ENCODE data around the gene NPHP1. TPM values are rescaled to one million over a fixed set of nuclear protein-coding genes. Genes with fewer than 3 reads are reported as not detected.
"Not testable (repeated sequence)": the region's sequence is repeated elsewhere in the genome, so short reads cannot be mapped to it uniquely, and the experiment has no call there.

Gene NPHP1
- not detected for total RNA-seq

GRCh38 chr2:110204408-110205385 is at the start of gene NPHP1:
Gene NPHP1 (minus strand): TSS chr2:110205013. CDS start chr2:110204968, 45 bp downstream.
- DNase-seq, result peak; percentile 74

DNA sequence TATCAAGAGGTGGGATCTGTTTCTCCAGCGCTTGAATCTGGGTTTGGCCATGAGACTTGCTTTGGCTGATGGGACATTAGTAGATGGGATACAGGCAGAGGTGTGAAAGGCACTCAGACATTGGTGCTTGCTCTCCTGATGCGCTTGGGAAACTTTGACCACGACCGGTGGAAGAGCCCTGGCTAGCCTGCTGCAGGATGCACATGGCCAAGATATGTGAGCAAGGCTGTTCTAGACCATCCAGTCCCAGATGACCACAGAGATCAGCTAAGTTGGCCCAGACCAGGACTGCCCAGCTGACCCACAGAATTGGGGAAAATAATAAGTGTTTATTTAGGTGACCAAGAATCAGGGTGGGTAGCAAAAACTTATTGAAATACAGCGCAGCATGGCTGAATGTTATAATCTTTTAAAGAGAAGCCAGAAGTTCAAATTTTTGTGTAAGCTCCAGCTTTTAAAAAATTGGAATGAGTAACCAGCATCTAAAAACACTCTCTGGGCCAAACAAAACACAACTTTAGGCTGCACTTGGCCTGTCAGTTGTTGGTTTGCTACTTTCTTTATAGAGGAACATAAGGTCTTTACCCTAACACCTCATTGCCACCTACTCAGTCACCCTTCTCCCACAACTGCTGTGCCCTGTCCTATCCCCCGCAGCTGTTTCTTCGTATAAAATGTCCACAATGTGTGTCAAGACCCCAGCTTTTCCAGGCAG is 43.4 kb upstream of the NPHP1 start:
- not testable (repeated sequence) for DNase-seq

GRCh38 chr2:110245488-110246435 is 40.9 kb upstream of the NPHP1 start:
- not testable (repeated sequence) for DNase-seq

GRCh38 chr2:110243283-110243682 is 38.5 kb upstream of the NPHP1 start:
- not testable (repeated sequence) for DNase-seq

GRCh38 chr2:110234514-110234913 is 29.7 kb upstream of the NPHP1 start:
- not testable (repeated sequence) for DNase-seq

- DNase-seq, result not testable (repeated sequence)
Observed at GRCh38 chr2:110229886-110230285, 25.1 kb upstream of the NPHP1 start.

- not testable (repeated sequence) for DNase-seq
Observed at GRCh38 chr2:110222626-110223025, 17.8 kb upstream of the NPHP1 start.

DNA sequence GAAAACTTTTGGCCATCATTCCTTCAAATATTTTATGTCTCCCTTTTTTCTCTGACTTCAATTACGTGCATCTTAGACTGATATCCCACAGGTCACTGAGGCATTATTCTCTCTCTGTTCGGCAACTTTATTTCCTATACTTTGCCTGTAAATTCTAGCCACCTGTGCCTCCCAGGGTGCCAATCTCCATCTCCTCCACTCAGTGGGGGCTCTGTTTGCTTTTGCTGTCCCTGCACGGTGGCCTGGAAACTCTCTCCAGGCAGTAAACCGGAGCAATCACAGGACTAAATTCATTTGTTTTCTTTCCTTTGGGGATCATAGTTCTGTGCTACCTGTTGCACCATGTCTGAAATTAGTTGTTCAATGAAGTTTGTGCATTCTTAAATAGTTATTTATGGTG is 17.1 kb upstream of the NPHP1 start:
- no peak for DNase-seq

DNA sequence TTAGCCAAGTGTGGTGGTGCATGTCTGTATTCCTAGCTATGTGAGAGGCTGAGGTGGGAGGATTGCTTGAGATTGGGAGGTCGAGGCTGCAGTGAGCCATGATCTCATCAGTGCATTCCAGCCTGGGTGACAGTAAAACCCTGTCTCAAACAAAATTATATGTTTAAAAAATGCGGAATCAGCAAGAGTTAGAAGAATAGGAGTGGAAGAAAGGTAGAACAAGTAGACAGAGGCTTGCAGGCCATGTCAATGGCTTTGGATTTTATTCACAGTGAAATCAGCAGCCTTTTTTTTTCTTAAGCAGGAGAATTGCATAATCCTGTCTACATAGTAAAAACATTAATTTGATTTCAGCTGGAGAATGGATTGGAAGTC is 15.4 kb upstream of the NPHP1 start:
- DNase-seq, result no peak

DNA sequence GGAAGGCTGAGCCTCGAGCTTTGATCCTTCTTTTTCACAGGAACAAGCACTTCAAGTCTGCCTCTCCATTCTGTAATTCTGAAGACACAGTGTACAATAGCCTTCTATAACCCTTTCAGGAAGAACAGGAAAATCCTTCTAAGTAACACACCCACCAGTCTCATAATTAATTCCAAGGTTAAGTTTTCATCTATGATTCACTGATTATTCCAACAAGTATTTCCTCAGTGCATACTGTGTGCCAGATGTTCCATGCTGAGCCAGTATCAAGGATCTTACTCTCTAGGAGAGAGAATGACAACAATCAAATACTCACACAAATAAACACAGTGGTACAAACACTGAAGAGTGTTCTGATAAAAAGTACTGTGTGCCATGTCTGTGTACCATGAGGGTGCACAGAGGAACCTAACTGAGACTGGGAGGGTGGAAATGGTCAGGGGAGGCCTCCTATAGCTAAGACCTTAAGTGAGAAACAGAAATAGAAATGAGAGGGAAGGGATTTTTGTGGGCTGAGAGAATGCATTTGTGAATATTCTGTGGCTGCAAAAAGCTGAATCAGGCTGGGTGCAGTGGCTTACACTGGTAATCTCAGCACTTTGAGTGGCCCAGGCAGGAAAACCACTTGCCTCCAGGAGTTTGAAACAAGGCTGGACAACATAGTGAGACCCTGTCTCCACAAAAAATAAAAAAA is 14.8 kb upstream of the NPHP1 start:
- no peak for DNase-seq

DNA sequence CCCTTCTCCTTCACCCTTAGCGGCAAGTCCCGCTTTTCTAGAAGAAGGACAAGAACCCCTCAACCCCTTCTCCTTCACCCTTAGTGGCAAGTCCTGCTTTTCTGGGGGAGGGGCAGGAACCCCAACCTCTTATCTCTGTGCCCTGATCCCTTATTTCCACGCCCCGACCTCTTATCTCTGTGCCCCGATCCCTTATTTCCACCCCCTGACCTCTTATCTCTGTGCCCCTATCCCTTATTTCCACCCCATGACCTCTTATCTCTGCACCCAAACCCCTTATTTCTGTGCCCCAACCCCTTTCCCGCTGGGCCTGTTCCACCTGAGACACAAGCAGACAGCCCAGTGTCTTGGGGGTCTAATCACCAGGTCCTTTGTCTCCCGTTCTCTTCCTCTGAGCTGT is 14.1 kb upstream of the NPHP1 start:
- not testable (repeated sequence) for DNase-seq

GRCh38 chr2:110216803-110217202 is 12.0 kb upstream of the NPHP1 start:
- no peak for DNase-seq

GRCh38 chr2:110216199-110216598 is 11.4 kb upstream of the NPHP1 start:
- DNase-seq, result no peak

DNA sequence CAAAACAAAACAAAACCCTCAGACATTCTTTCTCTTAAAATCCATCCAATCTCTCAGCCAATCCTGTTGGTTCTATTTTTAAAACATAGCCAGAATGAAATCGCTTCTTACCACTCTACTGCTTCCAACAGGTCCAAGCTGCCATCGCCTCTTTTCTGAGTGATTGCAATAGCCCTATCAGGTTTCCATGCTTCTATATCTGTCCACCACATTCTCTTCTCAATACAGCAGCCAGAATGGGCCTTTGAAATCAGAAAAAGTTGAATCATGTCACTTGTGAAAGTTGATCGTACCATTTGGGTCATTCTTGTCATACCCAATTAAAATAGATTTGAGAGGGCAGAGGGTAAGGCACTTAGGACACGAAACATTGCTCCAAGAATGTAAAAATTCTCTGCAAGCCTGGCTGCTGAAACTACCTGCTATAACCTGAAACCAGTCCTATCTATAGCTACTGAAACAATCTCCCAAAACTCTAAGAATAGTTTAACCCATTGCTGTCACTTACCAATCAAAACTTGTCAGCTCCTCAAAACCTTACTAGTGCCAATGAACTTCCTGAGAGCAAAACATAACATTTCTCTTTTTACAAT is 10.8 kb upstream of the NPHP1 start:
- DNase-seq, result no peak

DNA sequence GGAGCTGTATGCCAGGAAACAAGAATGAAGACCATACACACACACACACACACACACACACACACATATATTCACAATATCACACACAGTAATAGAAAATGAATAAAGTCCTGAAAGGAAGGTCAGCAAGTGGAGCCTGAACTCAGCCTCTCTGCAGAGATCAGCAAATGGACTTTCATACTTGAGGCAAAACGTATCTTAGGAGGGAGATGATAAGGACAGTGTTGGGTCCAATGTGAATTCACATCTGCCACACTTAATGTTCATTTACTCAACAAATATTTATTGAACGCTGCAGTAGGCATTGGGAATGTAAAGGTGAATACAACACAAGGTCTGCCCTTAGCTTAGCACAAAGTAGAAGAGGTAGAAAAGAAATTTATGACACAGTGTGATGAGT is 10.3 kb upstream of the NPHP1 start:
- no peak for DNase-seq

DNA sequence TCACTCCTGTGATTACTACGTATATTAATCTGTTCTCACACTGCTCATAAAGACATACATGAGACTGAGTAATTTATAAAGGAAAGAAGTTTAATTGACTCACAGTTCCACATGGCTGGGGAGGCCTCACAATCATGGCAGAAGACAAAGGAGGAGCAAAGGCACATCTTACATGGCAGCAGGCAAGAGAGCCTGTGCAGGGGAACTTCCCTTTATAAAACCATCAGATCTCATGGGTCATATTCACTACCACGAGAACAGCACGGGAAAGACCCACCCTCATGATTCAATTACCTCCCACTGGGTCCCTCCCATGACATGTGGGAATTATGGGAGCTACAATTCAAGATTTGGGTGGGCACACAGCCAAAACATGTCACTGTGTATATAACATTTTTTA is 8.7 kb upstream of the NPHP1 start:
- DNase-seq, result not testable (repeated sequence)

DNA sequence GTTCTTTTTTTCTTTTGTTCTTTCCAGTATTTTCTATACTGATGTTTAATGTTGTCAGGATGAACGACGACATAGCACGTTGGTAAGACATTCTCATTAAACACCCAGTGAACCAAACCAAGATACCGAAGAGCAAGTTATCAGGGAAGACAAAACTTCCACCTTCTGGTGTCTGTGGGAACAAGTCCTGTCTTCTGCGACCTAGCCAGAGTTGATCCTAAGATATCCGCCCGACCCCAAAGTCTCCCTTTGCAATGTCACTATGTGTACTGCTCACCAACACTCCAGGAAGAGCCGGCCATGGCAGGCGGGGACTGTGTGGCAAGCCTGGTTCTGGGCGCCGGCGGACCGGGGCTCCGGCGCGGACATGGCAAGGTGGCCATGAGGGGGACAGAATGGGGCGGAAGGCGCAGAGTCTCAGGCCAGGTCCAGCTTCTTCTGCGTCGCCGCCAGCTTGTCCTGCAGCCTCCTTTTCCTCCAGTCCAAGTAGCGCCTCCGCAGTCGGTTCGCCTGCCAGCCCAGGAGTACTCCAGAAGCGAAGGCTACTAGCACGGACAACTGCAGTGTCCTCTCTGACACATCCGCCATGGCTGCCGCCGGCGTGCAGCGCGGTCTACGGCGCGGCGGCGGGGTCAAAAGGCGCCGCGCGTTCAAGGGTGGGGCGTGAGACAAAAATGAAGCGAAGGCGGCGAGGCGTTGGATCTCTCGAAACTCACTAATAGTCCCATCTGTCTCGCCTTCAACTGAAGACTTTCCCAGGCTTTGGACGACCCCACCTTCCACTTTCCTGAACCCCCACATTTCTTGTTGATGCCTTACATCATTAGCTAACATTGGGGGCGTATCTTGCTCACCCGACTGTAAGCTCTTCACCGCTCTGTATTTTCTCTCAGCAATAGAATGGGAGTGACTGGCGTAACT is 7.4 kb upstream of the NPHP1 start, which contains the start of gene MTLN:
Gene MTLN, minus strand, starts transcription at position 610 of the 921 bp plus-strand sequence. Its CDS starts 22 bp downstream, at position 588.
- DNase-seq, result peak; percentile 54

DNA sequence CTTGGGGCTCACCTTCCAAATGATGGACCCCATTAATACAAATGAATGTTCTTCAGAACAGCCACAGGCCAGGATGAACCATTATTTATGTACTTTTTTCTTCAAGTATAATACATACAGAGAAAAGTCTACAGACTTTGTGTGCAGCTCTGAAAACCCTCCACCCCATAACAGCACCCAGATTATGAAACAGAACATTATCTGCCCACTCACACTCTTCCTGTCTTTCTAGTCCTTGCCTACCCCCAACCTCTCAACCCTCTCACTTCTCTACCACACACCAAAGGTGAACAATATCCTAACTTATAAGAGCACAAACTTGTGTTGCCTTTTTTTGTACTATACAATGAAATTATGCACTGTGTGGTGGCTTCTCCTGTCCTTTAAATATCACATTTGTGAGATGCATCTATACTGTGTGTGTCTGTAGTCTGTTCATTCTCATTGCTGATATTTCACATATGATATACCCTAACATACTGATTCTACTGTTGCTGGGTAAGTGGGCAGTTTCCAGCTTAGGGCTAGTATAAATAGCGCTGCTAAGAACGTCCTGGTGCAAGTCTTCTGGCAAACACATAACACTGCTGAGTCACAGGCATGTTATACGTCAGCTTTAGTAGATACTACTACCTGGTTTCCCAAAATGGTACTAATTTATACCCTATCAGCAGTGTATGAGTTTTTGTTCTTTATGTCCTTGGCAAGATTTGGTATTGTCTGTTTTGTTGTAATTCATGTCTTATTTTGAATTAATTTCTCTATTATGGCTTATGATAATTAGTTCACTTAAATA is 1.0 kb upstream of the NPHP1 start:
- DNase-seq, result no peak

DNA sequence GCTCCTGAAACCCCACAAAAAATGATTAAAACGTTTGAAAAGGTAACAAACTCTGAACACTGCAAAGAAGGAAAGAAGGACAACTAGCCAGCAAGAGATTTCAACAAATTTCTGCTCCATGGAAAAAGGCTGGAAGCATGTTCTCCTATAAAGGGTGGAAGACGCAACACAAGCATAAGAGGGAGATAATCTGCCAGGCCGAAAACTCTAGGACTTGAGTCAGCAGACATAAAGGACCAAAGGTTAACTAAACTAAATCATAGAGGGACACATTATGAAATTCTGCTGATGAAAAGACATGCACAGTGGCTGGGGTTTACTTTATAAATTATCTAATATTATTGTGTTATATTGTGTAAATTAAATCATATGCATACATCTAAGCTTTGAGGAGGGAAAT is 6.8 kb downstream of the NPHP1 start:
- DNase-seq, result no peak

Data from effector CD4-positive, alpha-beta T cell (primary cell).